HG03457 (cell line): Measurements from ENCODE around the gene DOK7.
"Not testable (repeated sequence)": the region's sequence is repeated elsewhere in the genome, so short reads cannot be mapped to it uniquely, and the experiment has no call there.

Source experiments
- ATAC-seq: cut with Tn5 transposase; IDR thresholded peaks from one replicate; pipeline ENCODE4 v1.9.1; 2021; ENCODE audit warnings: moderate number of reproducible peaks; ENCODE audit not compliant: unreplicated experiment

Gene DOK7

DNA sequence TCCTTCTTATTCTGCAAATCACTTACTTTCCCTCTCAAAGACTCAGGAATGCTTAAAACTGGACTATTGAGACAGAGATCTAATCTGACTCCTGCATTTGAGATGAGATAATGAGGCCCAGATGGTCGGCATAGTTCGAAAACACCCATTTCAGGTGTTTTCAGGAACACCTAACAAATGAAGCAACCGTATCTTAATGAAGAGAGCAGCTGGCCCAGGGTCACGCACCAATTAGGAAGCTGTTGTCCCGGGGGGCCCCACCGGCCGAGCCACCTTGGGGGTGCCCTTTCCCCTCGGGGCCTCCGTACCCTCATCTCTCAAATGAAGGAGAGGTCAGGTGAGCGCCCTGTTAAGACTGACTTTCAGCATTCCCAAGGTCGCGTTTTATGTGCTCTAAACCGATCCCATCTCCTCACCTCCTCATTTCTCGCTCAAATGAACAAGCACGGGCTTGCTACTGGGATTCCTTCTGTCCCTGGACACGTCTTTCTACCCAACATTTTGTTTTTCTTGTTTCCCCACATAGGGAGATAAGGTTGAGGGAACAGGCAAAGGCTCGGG lies 68.3 kb downstream of the DOK7 start:
- no peak for ATAC-seq

GRCh38 chr4:3531879-3532750 lies 69.0 kb downstream of the DOK7 start, which contains the start of gene LRPAP1:
TSS of gene LRPAP1 (minus strand) at chr4:3532422. CDS start at chr4:3532412, 10 bp downstream.
- ATAC-seq = peak; percentile 80

- ATAC-seq = peak; percentile 17
These were observed 69.8 kb downstream of the DOK7 start for GRCh38 chr4:3532751-3533422.

DNA sequence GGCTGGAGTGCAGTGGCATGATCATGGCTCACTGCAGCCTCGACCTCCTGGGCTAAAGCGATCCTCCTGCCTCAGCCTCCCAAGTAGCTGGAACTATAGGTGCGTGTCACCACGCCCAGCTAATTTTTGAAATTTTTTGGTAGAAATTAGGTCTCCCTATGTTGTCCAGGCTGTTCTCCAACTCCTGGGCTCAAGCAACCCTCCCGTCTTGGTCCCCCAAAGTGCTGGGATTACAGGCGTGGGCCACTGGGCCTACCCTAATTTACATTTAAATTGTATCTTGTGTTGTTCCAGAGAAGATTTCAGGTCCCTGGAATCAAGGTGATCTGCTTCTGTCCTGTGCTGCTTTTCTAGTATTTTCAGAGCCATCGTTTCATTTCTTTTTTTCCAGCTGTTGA lies 70.3 kb downstream of the DOK7 start:
- ATAC-seq = no peak

DNA sequence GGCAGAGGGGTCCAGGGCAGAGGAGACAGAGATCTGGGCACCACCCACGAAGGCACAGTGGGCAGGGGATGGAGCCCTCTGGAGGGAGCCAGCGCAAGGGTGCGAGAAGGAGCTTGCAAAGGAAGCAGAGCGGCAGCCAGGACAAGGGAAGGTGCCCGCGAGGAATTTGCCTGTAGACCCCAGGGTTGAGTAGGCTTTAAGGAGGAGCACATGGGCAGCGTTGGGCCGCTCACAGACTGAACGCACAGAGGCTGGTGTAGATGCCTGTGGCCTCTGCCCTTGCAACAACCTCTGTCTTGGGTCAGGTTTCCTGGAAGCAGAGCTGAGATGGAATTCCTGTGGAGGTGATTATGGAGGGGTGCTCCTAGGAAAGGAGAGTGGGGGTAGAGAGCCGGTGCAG lies 72.7 kb downstream of the DOK7 start:
- not testable (repeated sequence) for ATAC-seq

DNA sequence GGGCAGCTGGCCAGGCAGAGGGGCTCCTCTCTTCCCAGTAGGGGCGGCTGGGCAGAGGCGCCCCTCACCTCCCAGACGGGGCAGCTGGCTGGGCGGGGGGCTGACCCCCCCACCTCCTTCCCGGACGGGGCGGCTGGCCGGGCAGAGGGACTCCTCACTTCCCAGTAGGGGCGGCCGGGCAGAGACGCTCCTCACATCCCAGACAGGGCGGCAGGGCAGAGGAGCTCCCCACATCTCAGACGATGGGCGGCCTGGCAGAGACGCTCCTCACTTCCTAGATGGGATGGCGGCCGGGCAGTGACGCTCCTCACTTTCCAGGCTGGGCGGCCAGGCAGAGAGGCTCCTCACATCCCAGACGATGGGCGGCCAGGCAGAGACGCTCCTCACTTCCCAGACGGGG lies 75.8 kb downstream of the DOK7 start:
- not testable (repeated sequence) for ATAC-seq

- ATAC-seq = not testable (repeated sequence)
These were observed 80.3 kb downstream of the DOK7 start for GRCh38 chr4:3543415-3543814.
